ENCODE measurements around the gene CCDC87. TPM values are rescaled to one million over a fixed set of nuclear protein-coding genes. Genes with fewer than 3 reads are reported as not detected.

Gene CCDC87
- total and polyA plus RNA-seq, 8 donors: 0.15 to 0.40 (median 0.32) TPM

- H3K27ac ChIP-seq: no peak overlapping the region
- DNase-seq (no peak), ATAC-seq (no peak), FAIRE-seq (no peak)
- H3K9me3 ChIP-seq: no peaks in the 10 kb centered on the region
- no peak for TF ChIP-seq CTCF (IDR thresholded peaks at IDR 0.05)
- WGBS, 2 donors: 63 to 73% methylated on average over 3 of the region's 3 CpGs
- intact Hi-C loops (cut with DNase I): no loop called here
- H3K4me3 ChIP-seq: no peak overlapping the region
- no peaks in the 10 kb centered on the region for H3K36me3 ChIP-seq
- H3K27me3 ChIP-seq: no peaks in the 10 kb centered on the region
- H3K4me1 ChIP-seq: no peaks in the 10 kb centered on the region
These were observed 11.6 kb downstream of the CCDC87 start for GRCh38 chr11:66581261-66581660.

GRCh38 chr11:66580803-66581202, 12.1 kb downstream of the CCDC87 start:
- no peaks in the 10 kb centered on the region for H3K36me3 ChIP-seq
- H3K4me1 ChIP-seq: no peaks in the 10 kb centered on the region
- no peaks in the 10 kb centered on the region for H3K27me3 ChIP-seq
- DNase-seq (no peak), FAIRE-seq (no peak), ATAC-seq (peak in 1 of 4 donors; percentile 31)
- no peak overlapping the region for H3K4me3 ChIP-seq
- whole genome bisulfite sequencing, 2 donors: 85% methylated on average over 5 of the region's 5 CpGs
- intact Hi-C loops (cut with DNase I): no loop called here
- no peak overlapping the region for H3K27ac ChIP-seq
- TF ChIP-seq CTCF (IDR thresholded peaks at IDR 0.05): no peak
- no peaks in the 10 kb centered on the region for H3K9me3 ChIP-seq

GRCh38 chr11:66579017-66579606, 13.8 kb downstream of the CCDC87 start:
- WGBS, 2 donors: 16 to 18% methylated on average over 25 of the region's 25 CpGs
- FAIRE-seq: no peak
- intact Hi-C loops (cut with DNase I): loop anchor here in 1 of 3 donors (2.0 kb wide), 1 partner anchor 100 kb away; no protein-coding TSS in a partner anchor

GRCh38 chr11:66570850-66571180, 22.0 kb downstream of the CCDC87 start:
- H3K9me3 ChIP-seq: no peaks in the 10 kb centered on the region
- no peaks in the 10 kb centered on the region for H3K36me3 ChIP-seq
- no peak for FAIRE-seq
- intact Hi-C loops (cut with DNase I): no loop called here
- DNase-seq: no peak
- H3K4me3 ChIP-seq: no peak overlapping the region
- H3K27me3 ChIP-seq: no peaks in the 10 kb centered on the region
- no peak overlapping the region for H3K27ac ChIP-seq
- H3K4me1 ChIP-seq: peaks cover 0 to 4% (median 0%) of the 10 kb centered on the region in 3 donors
- no peak for ATAC-seq
- 44 to 52% methylated on average over 2 of the region's 2 CpGs for WGBS, 2 donors
- TF ChIP-seq CTCF (IDR thresholded peaks at IDR 0.05): no peak

More at GRCh38 chr11:66579017-66579606, 13.8 kb downstream of the CCDC87 start:
- no peaks in the 10 kb centered on the region for H3K4me1 ChIP-seq
- no peaks in the 10 kb centered on the region for H3K9me3 ChIP-seq
- ATAC-seq: peak; percentile 85 to 99 (median 96)
- no peak overlapping the region for H3K4me3 ChIP-seq
- peak; percentile 54 to 76 (median 72) for TF ChIP-seq CTCF (IDR thresholded peaks at IDR 0.05)
- no peaks in the 10 kb centered on the region for H3K27me3 ChIP-seq
- no peak overlapping the region for H3K27ac ChIP-seq
- DNase-seq: peak; percentile 63 to 93 (median 78)
- H3K36me3 ChIP-seq: no peaks in the 10 kb centered on the region

- Histone ChIP-seq H3K27me3 (no peaks in the 10 kb centered on the region), H3K4me3 (no peak overlapping the region), H3K9me3 (no peaks in the 10 kb centered on the region), H3K36me3 (no peaks in the 10 kb centered on the region), H3K27ac (no peak overlapping the region), H3K4me1 (peaks cover 0 to 4% (median 0%) of the 10 kb centered on the region in 3 donors)
- intact Hi-C loops (cut with DNase I): no loop called here
- 47 to 50% methylated on average over 5 of the region's 5 CpGs for WGBS, 2 donors
- DNase-seq: no peak
- ATAC-seq: no peak
- TF ChIP-seq CTCF (IDR thresholded peaks at IDR 0.05): no peak
- no peak for FAIRE-seq
These were observed 22.6 kb downstream of the CCDC87 start for GRCh38 chr11:66570079-66570849.

All from pancreas (tissue), 10 donors.